Gastroesophageal sphincter (tissue), 4 donors: ENCODE results near the gene OR10G4. TPM values are rescaled to one million over a fixed set of nuclear protein-coding genes. Genes with fewer than 3 reads are reported as not detected.

ENCODE experiments used
- ATAC-seq: fragments of 150-250 bp; one replicate; pipeline ENCODE4 v1.9.1; 2016; ENCODE audit warnings: mild to moderate bottlenecking, moderate library complexity
- H3K27ac ChIP-seq, 4 donors: fragments of 200-600 bp; sonication (generic) in 3 of 4; 1 replicate in 3 of 4; 2 replicates in 1 of 4; pipeline ENCODE4 v1.5.1; 2016 to 2019
- H3K27me3 ChIP-seq: fragments of 200-600 bp; sonication (generic); one replicate; pipeline ENCODE4 v1.5.1; 2019
- H3K36me3 ChIP-seq, 2 donors: fragments of 200-600 bp; sonication (generic); one replicate each; pipeline ENCODE4 v1.5.1; 2019; ENCODE audit warnings: control low read depth in 1 of 2
- H3K4me1 ChIP-seq, 3 donors: fragments of 200-600 bp; sonication (generic); 1 replicate in 2 of 3; 2 replicates in 1 of 3; pipeline ENCODE4 v1.5.1; 2016 to 2019; ENCODE audit warnings: control low read depth in 2 of 3
- H3K4me3 ChIP-seq, 2 donors: fragments of 200-600 bp; sonication (generic); one replicate each; pipeline ENCODE4 v1.5.1; 2019; ENCODE audit warnings: mild to moderate bottlenecking in 1 of 2, moderate library complexity in 1 of 2
- H3K9me3 ChIP-seq, 3 donors: fragments of 200-600 bp; sonication (generic); one replicate each; pipeline ENCODE4 v1.5.1; 2017 to 2019; ENCODE audit warnings: control low read depth in 2 of 3
- CTCF ChIP-seq, 4 experiments: fragments of 200-600 bp in 2 of 4; fragments of 450-650 bp in 2 of 4; sonication (generic) in 1 of 4; IDR thresholded peaks; one replicate each; pipeline ENCODE4 v1.5.1; 2017 to 2019; ENCODE audit warnings: antibody characterized with exemption in 4 of 4, mild to moderate bottlenecking in 2 of 4, moderate library complexity in 2 of 4
- EP300 ChIP-seq: sonication (generic); formaldehyde crosslinking; IDR thresholded peaks from one replicate; pipeline ENCODE4 v1.6.1; 2017; ENCODE audit warnings: antibody characterized with exemption, mild to moderate bottlenecking
- POLR2A ChIP-seq, 2 donors: fragments of 450-650 bp; IDR thresholded peaks; one replicate each; pipeline ENCODE4 v1.6.1; 2017; ENCODE audit warnings: antibody characterized with exemption in 2 of 2, mild to moderate bottlenecking in 2 of 2, moderate library complexity in 1 of 2
- POLR2AphosphoS5 ChIP-seq: sonication (generic); formaldehyde crosslinking; IDR thresholded peaks from one replicate; pipeline ENCODE4 v1.6.1; 2017; ENCODE audit warnings: antibody characterized with exemption
- WGBS, 2 donors: methylation state at CpG; one replicate each; pipeline ENCODE4 v1.1.5; 2018; ENCODE audit warnings: low coverage in 1 of 2; 5-methylcytosine and 5-hydroxymethylcytosine counted together
- total RNA-seq, 4 donors: library from RNA; depleted of rRNA; stranded (reverse); fragments of >200 nt; gene quantifications; one replicate each; pipeline ENCODE4 v1.1.0, GENCODE V29; 2016

Gene OR10G4
- not detected for total RNA-seq

DNA sequence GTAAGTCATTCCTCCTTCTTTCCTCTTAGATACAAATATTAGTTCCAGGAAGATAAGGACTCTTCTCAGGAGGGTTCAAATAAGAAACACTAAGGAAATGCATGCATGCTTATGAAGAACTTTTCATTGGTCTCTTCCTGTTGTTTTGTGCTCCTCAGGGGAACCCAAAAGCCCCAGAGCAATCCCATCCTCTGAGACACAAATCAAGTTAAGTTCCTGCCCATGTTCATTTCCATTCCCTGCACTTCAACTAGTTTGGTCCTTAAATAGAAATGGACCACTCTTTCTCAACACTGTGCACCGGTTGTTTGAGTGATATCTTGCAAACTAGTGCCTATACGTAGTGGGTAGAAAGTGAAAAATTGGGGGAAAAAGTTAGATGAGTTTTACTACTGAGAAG lies at the start of gene OR10G4:
TSS of gene OR10G4 (plus strand) at position 301 of the 400 bp plus-strand sequence. CDS start 2,578 bp downstream, outside the sequence.
- TF ChIP-seq EP300 (no peak), POLR2A (IDR thresholded peaks at IDR 0.05) (no peak), CTCF (IDR thresholded peaks at IDR 0.05) (no peak), POLR2AphosphoS5 (no peak)
- no peak within 1 kb of the TSS for H3K4me3 ChIP-seq
- no peaks in the 10 kb centered on the region for H3K27me3 ChIP-seq
- H3K36me3 ChIP-seq, result no peaks in the 10 kb centered on the region
- WGBS, 2 donors, result 60% methylated on average over 1 of the region's 2 CpGs; no CpG with 5 or more reads in 1 of the 2 donors
- H3K4me1 ChIP-seq, result no peaks in the 10 kb centered on the region
- no peak for ATAC-seq
- no peaks in the 10 kb centered on the region for H3K9me3 ChIP-seq
- H3K27ac ChIP-seq, result no peak within 1 kb of the TSS

DNA sequence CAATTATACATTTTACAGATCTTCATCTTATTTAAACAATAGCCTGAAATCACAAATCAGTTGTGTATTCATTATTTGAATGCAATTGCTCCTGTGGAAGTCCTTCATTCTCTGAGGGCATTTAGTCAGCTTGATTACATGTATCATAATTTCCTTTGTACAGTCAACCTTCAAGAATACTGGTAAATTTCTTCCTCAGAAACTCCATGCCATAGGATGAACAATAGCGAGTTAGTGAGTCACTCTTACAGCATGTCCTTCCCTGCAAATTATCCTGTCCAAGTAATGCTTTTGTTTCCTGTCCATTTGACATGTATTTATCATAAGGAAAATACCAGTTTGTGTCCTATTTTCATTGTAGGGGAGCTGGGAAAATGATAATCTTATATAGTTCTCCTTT lies 39.0 kb upstream of the OR10G4 start:
- no peaks in the 10 kb centered on the region for H3K36me3 ChIP-seq
- no peak for ATAC-seq
- 40 to 75% methylated on average over 1 of the region's 1 CpG for WGBS, 2 donors
- no peaks in the 10 kb centered on the region for H3K9me3 ChIP-seq
- no peak overlapping the region for H3K4me3 ChIP-seq
- no peak overlapping the region for H3K27ac ChIP-seq
- H3K4me1 ChIP-seq, result no peaks in the 10 kb centered on the region
- no peaks in the 10 kb centered on the region for H3K27me3 ChIP-seq
- TF ChIP-seq POLR2AphosphoS5 (no peak), POLR2A (IDR thresholded peaks at IDR 0.05) (no peak), CTCF (IDR thresholded peaks at IDR 0.05) (no peak), EP300 (no peak)

GRCh38 chr11:123976770-123977560 lies 35.8 kb upstream of the OR10G4 start:
- H3K27me3 ChIP-seq, result no peaks in the 10 kb centered on the region
- H3K4me1 ChIP-seq, result no peaks in the 10 kb centered on the region
- H3K4me3 ChIP-seq, result no peak overlapping the region
- H3K9me3 ChIP-seq, result no peaks in the 10 kb centered on the region
- no peaks in the 10 kb centered on the region for H3K36me3 ChIP-seq
- 76 to 86% methylated on average over 9 to 17 of the region's 18 CpGs for whole genome bisulfite sequencing, 2 donors
- TF ChIP-seq CTCF (IDR thresholded peaks at IDR 0.05) (no peak), POLR2A (IDR thresholded peaks at IDR 0.05) (no peak), EP300 (no peak)
- H3K27ac ChIP-seq, result no peak overlapping the region
- no peak for ATAC-seq

DNA sequence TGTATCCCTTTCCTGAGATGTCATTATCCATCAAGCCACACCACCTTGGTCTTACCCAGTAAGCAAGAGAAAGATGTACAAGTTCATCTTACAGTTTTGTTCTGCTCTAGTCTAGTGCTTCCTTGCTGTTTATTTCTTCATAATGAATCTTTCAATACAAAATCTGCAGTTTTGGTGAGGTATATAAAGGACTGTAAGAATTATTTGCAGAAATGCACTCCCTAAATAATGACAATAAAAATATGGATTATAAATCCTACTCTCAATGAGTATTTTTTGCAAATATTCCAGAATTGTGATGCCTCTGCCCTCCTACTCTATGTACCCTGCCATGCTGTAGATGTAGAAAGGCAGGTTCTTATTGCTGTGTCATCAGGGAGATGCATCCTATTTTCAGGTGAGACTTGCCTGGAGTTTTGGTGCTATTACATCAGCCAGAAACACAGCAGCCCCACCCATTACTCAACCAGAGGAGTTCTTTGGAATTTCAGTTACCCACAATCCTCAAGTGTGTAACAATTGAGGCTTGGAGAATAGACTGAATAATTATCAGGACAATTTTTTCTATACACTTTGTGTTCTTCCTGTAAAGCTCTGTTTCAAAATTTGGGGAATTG lies 35.0 kb upstream of the OR10G4 start, which contains the start of gene OR10S1:
TSS of gene OR10S1 (minus strand) at position 51 of the 617 bp plus-strand sequence. CDS start 117 bp downstream, outside the sequence.
- H3K4me3 ChIP-seq, result no peak within 1 kb of the TSS
- ATAC-seq, result no peak
- H3K27ac ChIP-seq, result no peak within 1 kb of the TSS
- no peaks in the 10 kb centered on the region for H3K4me1 ChIP-seq
- peaks cover 0 to 2% (median 0%) of the 10 kb centered on the region in 3 donors for H3K9me3 ChIP-seq
- H3K27me3 ChIP-seq, result no peaks in the 10 kb centered on the region
- TF ChIP-seq POLR2A (IDR thresholded peaks at IDR 0.05) (no peak), EP300 (no peak), CTCF (IDR thresholded peaks at IDR 0.05) (no peak), POLR2AphosphoS5 (no peak)
- H3K36me3 ChIP-seq, result no peaks in the 10 kb centered on the region

DNA sequence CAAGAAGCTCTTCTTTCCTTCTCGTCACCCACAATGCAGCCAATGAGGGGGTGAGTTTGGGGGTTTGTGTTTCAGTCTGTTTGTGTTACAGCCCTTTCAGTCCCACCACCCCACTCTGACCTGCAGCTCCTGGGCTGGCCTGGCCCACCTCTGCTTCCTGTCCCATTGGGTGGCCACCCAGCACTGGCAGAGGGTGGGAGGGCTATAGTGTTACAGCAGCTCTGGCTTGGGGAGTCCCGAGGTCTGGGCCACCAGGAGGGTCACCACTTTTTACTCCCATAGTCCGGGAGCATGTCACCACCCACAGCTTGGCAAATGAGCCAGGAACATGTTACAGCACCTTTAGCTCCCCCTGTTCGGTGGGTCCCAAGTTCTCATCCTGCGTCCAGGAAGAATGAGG lies 33.5 kb upstream of the OR10G4 start:
- no CpG with 5 or more reads among the region's 5 CpGs for WGBS, 2 donors
- TF ChIP-seq POLR2A (IDR thresholded peaks at IDR 0.05) (no peak), CTCF (IDR thresholded peaks at IDR 0.05) (no peak), EP300 (no peak), POLR2AphosphoS5 (no peak)
- H3K36me3 ChIP-seq, result no peaks in the 10 kb centered on the region

More for the DNA sequence above, 33.5 kb upstream of the OR10G4 start:
- Histone ChIP-seq H3K4me3 (no peak overlapping the region), H3K27me3 (no peaks in the 10 kb centered on the region), H3K27ac (no peak overlapping the region), H3K4me1 (no peaks in the 10 kb centered on the region), H3K9me3 (peaks cover 0 to 11% (median 0%) of the 10 kb centered on the region in 3 donors)
- no peak for ATAC-seq
